GM19328 (cell line): ENCODE data around the gene MYO10.
"Not testable (repeated sequence)": the region's sequence is repeated elsewhere in the genome, so short reads cannot be mapped to it uniquely, and the experiment has no call there.

ENCODE experiments used
- ATAC-seq: cut with Tn5 transposase; IDR thresholded peaks from one replicate; pipeline ENCODE4 v1.9.1; 2021; ENCODE audit warnings: mild to moderate bottlenecking, moderate library complexity; ENCODE audit not compliant: unreplicated experiment

Gene MYO10

GRCh38 chr5:16754601-16755000 is 181.5 kb downstream of the MYO10 start:
- no peak for ATAC-seq

GRCh38 chr5:16754086-16754485 is 182.0 kb downstream of the MYO10 start:
- no peak for ATAC-seq

GRCh38 chr5:16750445-16750844 is 185.6 kb downstream of the MYO10 start:
- ATAC-seq: no peak

GRCh38 chr5:16749626-16750025 is 186.5 kb downstream of the MYO10 start:
- no peak for ATAC-seq

- no peak for ATAC-seq
Measured at GRCh38 chr5:16744164-16744880, 191.8 kb downstream of the MYO10 start.

GRCh38 chr5:16742938-16743337 is 193.2 kb downstream of the MYO10 start:
- ATAC-seq: no peak

- ATAC-seq: no peak
Measured at GRCh38 chr5:16740811-16741392, 195.2 kb downstream of the MYO10 start.

GRCh38 chr5:16740066-16740810 is 195.8 kb downstream of the MYO10 start:
- ATAC-seq: no peak

- not testable (repeated sequence) for ATAC-seq
Measured at GRCh38 chr5:16738393-16738792, 197.7 kb downstream of the MYO10 start.

GRCh38 chr5:16737620-16738364 is 198.3 kb downstream of the MYO10 start:
- ATAC-seq: no peak

GRCh38 chr5:16737209-16737608 is 198.9 kb downstream of the MYO10 start:
- ATAC-seq: no peak

- ATAC-seq: no peak
Measured at GRCh38 chr5:16736158-16736995, 199.7 kb downstream of the MYO10 start.

GRCh38 chr5:16735101-16736060 is 200.7 kb downstream of the MYO10 start:
- no peak for ATAC-seq

- no peak for ATAC-seq
Measured at GRCh38 chr5:16733331-16734006, 202.6 kb downstream of the MYO10 start.

- ATAC-seq: no peak
Measured at GRCh38 chr5:16732356-16732755, 203.7 kb downstream of the MYO10 start.

GRCh38 chr5:16727755-16728325 is 208.2 kb downstream of the MYO10 start:
- no peak for ATAC-seq

GRCh38 chr5:16726538-16726946 is 209.5 kb downstream of the MYO10 start:
- ATAC-seq: no peak

- ATAC-seq: no peak
Measured at GRCh38 chr5:16725575-16725974, 210.5 kb downstream of the MYO10 start.
